Measurements from ENCODE around the gene NTSR2. TPM values are rescaled to one million over a fixed set of nuclear protein-coding genes. Genes with fewer than 3 reads are reported as not detected.

Gene NTSR2
- polyA plus RNA-seq, 4 donors = not detected

Other genes with a start within 250 kb of the NTSR2 start
- 10 to 100 TPM; 16.4 to 24.4 (median 22.2) TPM for gene E2F6, start 204.0 kb downstream of the NTSR2 start, polyA plus RNA-seq (ENCODE audit: insufficient read length in 4 of 4)
- 10 to 100 TPM in 3 of 4 donors, 1 to 10 TPM in 1; 4.3 to 16.3 (median 12.2) TPM for gene GREB1, start 136.2 kb downstream of the NTSR2 start, polyA plus RNA-seq (ENCODE audit: insufficient read length in 4 of 4)
- gene LPIN1, start 76.4 kb upstream of the NTSR2 start, polyA plus RNA-seq (ENCODE audit: insufficient read length in 4 of 4) = 10 to 100 TPM; 22.1 to 26.2 (median 23.9) TPM

Measured in left renal pelvis (tissue), 4 donors.